Fibroblast of pulmonary artery (primary cell): ENCODE results near the gene ADNP2.

ENCODE experiments used
- DNase-seq: peaks from one replicate; pipeline ENCODE4 v3.0.0-alpha.2; 2010; ENCODE audit warnings: low read depth
- H3K4me3 ChIP-seq: replicated peaks from 2 replicates; pipeline ENCODE4 v1.5.1; 2011; ENCODE audit warnings: low read depth, mild to moderate bottlenecking, control low read depth, low read length, moderate library complexity
- TF ChIP-seq, protein P1 (sequence below): IDR thresholded peaks from 2 replicates; pipeline ENCODE4 v1.5.1; 2011; ENCODE audit warnings: mild to moderate bottlenecking, control low read depth, low read length, inconsistent platforms; ENCODE audit errors: missing control alignments

Gene ADNP2

DNA sequence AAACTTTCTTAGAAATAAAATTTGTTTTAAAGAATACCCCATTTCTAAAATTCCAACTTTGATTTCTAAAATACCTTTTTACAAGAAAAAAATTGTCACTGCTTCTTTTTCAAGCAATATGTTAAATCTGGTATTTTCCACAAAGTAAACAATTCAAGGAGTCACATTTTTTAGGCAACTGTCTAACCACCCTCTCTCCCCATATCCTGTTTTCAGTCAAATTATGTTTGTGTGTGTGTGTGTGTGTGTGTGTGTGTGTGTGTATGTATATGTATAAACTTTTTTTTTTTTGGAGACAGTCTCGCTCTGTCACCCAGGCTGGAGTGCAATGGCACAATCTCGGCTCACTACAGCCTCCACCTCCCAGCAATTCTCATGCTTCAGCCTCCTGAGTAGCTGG lies 59.3 kb downstream of the ADNP2 start:
- no peak overlapping the region for H3K4me3 ChIP-seq
- TF ChIP-seq, protein P1, sequence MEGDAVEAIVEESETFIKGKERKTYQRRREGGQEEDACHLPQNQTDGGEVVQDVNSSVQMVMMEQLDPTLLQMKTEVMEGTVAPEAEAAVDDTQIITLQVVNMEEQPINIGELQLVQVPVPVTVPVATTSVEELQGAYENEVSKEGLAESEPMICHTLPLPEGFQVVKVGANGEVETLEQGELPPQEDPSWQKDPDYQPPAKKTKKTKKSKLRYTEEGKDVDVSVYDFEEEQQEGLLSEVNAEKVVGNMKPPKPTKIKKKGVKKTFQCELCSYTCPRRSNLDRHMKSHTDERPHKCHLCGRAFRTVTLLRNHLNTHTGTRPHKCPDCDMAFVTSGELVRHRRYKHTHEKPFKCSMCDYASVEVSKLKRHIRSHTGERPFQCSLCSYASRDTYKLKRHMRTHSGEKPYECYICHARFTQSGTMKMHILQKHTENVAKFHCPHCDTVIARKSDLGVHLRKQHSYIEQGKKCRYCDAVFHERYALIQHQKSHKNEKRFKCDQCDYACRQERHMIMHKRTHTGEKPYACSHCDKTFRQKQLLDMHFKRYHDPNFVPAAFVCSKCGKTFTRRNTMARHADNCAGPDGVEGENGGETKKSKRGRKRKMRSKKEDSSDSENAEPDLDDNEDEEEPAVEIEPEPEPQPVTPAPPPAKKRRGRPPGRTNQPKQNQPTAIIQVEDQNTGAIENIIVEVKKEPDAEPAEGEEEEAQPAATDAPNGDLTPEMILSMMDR = no peak
- no peak for DNase-seq

DNA sequence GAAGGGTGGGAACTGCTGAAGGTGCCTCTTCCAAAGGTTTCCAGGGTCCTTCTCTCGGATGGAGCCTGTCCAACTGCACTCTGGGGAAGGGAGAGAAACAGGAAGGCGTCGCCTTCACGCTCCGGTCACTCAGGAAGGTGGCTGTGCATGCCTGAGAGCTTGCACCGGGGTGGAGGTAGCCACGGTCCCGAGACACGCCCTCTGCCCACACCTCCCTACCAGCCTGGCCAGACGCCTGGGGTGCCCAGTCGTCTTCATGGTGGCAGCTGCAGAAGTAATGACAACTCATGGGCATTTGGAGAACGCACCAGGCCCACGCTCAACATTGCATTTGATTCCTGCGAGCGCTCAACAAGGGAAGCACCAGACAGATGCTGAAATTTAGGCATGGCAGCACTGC lies 59.9 kb downstream of the ADNP2 start:
- TF ChIP-seq, protein P1 = no peak
- DNase-seq = no peak
- H3K4me3 ChIP-seq = no peak overlapping the region

DNA sequence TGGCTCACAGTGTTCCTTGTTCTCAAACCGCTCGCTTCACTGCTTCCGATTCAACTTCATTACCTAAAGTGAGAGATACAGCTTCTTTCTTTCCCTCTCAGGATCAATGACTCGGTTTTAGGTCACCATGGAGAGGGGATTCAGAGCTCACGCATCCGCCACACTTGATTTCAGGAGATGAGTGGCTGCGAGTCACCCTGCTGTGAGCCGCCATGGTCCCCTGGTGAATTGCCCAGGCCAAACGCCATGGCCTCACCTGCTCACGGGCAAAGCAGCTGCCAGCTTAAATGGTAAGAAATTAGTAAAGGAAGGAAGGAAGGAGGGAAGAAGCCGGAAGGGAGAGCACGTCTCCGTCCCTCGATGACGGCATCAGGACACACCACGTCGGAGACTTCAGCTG lies 60.5 kb downstream of the ADNP2 start:
- no peak for DNase-seq
- TF ChIP-seq, protein P1 = no peak
- no peak overlapping the region for H3K4me3 ChIP-seq

DNA sequence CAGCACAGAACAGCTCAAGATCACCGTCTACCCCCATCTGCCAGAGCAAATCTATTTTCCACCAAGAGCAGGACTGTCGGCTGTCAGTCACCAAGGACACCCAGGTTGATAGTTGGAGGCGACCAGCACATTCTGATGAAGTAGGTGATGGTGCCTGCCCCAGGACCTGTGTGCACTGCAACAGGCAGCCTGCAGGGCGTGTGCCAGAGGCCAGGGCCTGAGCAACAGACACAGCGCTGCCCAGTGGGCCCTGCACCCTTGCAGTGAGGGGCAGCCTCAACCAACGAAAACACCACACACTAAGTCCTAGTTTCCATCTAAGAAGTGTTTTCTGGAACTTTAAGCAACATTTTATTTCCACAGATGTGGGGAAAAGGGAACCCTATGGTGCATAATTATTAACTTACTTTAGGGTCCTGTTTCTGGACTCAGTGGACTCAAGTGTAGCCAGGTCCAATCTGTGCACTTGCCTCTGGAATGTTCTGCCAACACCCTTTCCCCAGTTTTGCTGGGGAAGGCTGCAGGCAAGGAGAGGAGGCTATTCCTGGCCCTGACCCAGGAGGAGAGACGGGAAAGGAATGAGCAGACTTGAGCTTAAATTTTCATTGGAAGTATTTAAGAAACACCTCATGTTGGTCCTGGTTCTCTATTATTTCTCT lies 61.5 kb downstream of the ADNP2 start:
- TF ChIP-seq, protein P1 = no peak
- H3K4me3 ChIP-seq = no peak overlapping the region
- no peak for DNase-seq

DNA sequence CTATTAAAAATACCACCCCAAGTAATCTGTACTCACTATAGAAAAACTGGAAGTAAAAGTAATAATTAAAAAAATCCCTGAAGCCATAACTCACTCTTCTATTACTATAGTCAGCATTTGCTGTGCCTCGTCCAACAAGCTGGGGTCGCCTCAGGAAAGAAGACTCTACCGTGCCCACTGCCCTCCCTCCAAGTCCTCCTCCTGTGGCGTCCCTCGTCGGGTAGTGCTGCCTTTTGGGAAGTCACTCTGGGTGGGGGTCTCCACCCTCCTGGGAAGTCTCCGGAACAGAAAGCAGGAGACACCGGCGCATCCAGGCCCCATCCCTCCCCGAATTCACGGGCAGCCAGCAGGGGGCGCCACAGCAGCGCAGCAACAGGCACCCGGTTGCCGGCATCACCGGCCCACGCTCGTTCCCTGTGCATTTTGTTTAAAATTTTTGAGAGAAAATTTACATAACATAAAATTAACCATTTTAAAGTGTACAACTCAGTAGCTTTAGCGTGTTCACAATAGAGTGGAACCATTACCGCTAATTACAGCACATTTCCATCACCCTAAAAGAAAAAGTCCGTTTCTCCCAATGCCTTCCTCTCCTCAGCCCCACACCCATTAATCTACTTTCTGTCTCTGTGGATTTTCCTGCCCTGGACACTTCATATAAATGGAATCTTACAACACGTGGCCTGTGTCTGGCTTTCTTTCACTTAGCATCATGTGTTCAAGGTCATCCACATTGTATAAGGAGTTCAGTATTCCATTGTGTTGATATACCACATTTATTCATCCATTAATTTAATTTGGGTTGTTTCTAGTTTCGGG lies 62.2 kb downstream of the ADNP2 start:
- H3K4me3 ChIP-seq = peak overlapping the region; percentile 43
- TF ChIP-seq, protein P1 = peak; percentile 81
- peak; percentile 50 for DNase-seq

DNA sequence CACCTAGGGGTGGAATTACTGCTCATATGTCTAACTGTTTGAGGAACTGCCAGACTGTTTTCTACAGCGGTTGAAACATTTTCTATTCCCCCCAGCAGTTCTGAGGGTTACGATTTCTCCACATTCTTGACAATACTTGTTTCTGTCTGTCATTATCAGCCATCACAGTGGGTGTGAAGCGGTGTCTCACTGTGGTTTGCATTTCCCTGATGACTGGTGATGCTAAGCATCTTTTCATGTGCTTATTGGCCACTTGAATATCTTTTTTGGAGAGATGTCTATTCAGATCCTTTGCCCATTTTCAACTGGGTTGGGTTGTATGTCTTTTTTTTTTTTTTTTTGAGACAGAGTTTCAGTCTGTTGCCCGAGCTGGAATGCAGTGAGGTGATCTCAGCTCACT lies 63.0 kb downstream of the ADNP2 start:
- no peak for DNase-seq
- H3K4me3 ChIP-seq = no peak overlapping the region
- TF ChIP-seq, protein P1 = no peak
